CD4-positive, alpha-beta T cell treated with Interleukin-6 for 4 hours (primary cell): Measurements from ENCODE around the gene PLEKHH2.
"Not testable (repeated sequence)": the region's sequence is repeated elsewhere in the genome, so short reads cannot be mapped to it uniquely, and the experiment has no call there.

Experiments used
- DNase-seq: peaks from one replicate; pipeline ENCODE4 v3.0.0-alpha.2; 2020; ENCODE audit warnings: mixed read lengths

The PLEKHH2 gene

DNA sequence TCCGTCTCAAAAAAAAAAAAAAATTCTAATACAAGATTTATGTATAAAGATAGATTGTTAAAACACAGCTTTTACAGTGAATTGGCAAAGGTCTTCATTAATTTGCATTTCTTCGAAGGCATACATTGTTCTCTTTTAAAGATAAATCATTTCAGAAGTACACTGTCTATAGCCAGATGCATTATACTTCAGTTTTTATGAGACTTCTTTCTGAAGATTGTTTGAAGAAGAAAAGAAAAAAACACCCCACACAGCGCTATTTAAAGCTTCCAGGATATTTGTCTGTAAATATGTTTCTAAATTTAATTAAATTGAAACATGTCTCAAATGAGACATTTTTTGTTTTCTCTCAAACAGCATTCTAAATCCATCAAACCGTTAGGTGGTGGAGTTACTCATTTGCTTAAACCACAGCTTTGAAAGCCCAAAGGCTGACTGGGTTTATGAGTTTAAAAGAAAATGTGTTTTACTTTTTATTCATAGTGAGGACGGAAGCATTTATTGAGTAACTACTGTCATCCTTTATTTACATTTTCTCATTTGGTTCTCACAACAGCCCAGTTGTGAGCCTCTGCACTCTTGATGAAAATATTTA lies 81.6 kb downstream of the PLEKHH2 start:
- no peak for DNase-seq

- DNase-seq = no peak
Measured at GRCh38 chr2:43724728-43725526, 87.9 kb downstream of the PLEKHH2 start.

GRCh38 chr2:43725711-43726246 lies 88.7 kb downstream of the PLEKHH2 start:
- DNase-seq = no peak

DNA sequence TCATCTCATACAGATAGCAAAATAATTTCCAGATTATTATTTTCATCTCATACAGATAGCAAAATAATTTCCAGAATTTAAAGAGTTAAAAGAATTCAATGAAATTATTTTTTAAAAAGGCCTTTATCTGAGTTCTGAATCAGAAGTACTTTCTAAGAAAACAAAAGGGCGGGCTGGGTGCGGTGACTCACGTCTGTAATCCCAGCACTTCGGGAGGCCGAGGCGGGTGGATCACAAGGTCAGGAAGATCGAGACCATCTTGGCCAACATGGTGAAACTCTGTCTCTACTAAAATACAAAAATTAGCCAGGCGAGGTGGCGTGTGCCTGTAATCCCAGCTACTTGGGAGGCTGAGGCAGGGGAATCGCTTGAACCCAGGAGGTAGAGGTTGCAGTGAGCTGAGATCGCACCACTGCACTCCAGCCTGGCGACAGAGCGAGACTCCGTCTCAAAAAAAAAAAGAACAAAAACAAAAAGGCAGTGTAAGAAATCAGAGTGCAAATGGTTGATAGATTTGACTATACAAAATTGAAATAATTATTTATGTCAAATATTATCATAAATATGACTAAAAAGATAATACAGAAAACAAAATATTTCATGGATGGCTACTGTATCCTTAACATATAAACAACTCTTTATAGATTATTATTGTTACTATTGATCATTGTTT lies 90.0 kb downstream of the PLEKHH2 start:
- DNase-seq = not testable (repeated sequence)

- DNase-seq = no peak
Measured at GRCh38 chr2:43727634-43728014, 90.6 kb downstream of the PLEKHH2 start.

GRCh38 chr2:43729491-43730174 lies 92.6 kb downstream of the PLEKHH2 start:
- DNase-seq = no peak

GRCh38 chr2:43731211-43731610 lies 94.2 kb downstream of the PLEKHH2 start:
- no peak for DNase-seq

GRCh38 chr2:43736637-43737036 lies 99.6 kb downstream of the PLEKHH2 start:
- no peak for DNase-seq

- DNase-seq = no peak
Measured at GRCh38 chr2:43737097-43737854, 100.2 kb downstream of the PLEKHH2 start.

DNA sequence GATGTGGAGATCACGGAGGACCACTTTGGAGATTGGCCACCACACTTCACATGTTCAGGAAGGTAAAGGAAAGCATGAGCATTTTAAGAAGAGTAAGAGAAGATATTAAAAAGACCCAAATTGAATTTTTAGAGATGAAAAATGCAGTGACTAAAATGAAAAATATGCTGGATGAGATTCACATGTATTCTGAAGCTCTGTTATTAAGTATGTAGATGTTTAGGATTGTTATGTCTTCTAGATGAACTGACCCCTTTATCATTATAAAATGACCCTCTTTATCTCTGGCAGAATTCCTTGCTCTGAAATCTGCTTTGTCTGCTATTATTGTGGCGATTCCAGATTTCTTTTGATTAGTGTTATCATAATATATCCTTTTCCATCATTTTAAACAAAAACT lies 100.8 kb downstream of the PLEKHH2 start:
- DNase-seq = no peak

DNA sequence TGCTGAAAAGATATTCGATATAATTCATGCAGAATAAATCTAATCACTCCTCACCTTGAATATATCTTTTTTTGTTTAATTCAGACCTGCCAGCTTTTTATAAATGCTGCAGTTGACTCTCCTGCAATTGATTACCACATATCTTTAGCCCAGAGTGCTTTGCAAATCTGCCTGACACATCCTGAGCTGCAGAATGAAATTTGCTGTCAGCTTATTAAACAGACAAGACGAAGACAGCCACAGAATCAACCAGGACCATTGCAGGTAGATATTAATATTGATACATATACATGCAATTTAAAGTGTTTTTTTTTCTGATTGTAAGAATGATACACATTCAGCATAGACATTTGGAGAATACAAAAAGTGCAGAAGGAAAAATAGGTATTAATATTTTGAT lies 101.2 kb downstream of the PLEKHH2 start:
- DNase-seq = no peak

DNA sequence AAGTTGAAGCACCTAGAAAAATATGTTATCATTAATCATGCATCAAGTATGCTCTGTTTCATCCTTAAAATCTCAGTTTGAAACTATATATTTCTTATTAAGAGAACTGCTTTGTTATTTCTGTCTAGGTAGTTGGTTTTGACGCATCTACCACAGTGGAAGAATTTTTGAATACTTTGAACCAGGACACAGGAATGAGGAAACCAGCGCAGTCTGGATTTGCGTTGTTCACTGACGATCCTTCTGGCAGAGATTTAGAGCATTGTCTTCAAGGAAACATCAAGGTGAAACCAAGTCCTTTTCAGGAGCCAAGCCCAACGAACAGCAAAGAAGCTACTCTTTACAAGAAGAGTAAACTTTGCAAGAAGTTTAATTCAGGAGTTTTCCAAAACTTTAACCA lies 106.6 kb downstream of the PLEKHH2 start:
- DNase-seq = no peak

DNA sequence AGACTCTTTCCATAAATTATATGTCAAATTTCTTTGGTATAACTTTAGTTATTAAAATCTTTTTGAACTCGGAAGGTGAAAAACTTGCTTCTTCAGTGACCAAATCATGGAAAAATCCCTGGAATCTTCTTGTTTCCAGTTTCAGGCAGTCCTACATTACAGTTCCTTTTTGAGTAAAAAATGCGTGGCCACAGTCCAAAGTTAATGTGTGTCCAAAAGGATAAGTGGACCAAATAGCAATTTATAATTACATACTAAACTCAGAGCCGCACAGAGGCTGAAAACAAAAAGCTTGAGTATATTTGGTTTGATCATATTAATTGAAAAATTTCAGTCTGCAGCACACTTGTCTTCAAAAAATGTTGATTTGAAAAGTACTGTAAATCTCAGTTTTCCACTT lies 108.4 kb downstream of the PLEKHH2 start:
- DNase-seq = no peak

DNA sequence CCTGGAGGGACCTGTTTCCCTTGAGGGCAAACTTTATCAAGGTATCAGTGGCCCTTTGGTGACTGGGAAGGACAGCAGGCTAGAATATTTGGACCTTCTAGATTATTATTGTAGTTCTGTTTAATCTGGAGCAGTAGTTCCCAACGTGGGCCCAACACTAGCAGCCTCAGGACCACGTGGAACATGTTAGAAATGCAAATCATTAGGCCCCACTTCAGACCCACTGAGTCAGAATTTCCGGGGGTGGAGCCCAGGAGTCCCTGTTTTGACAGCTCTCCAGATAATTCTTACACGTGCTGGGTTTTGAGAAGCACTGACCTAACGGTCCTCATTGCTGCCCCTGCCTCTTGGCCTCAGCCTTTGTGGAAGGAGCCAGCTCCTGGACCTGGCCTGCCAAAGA lies 111.3 kb downstream of the PLEKHH2 start:
- DNase-seq = no peak

GRCh38 chr2:43749583-43749982 lies 112.5 kb downstream of the PLEKHH2 start:
- no peak for DNase-seq

DNA sequence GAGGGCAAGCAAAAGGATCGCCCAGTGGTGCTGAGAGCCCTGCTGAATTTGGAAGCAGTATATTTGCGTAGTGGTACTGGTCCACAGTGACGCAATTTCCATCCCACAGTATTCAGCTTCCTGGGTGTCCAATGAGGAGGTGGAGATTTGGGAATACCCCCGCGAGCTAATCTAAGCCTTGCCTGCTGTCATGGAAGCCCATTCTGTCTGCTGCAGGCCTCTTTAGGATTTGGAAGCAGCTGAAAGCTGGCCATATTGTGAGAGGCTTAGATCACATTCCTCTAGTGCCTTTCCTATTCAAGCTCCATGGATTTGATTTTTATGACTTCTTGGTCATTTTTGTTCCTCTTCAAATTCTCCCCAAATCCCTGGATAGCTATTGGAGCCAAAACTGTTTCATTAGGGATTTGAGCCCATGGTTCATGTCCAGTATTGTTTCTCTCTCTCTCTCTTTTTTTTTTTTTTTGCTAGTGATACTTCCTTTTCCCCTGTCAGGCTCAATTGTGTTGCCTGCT lies 114.5 kb downstream of the PLEKHH2 start:
- DNase-seq = no peak

- no peak for DNase-seq
Measured at GRCh38 chr2:43752302-43752701, 115.2 kb downstream of the PLEKHH2 start.

DNA sequence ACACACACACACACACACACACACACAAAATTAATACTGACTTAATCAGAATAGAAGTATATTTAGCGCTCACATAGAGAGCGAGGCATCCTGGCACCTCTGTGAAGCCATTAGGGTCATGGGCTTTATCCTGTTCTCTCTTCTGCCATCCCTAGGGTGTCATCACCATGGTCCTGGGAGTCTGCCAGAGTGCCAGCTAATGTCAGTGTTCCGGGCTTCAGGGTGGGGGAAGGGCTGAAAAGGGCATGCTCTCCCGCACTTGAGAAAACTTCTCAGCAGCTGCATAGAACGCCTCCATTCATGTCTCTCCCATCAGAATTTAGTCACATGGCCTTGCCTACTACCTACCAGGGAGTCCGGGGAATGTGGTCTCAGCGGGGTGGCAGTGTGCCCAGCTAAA lies 117.1 kb downstream of the PLEKHH2 start:
- DNase-seq = no peak

DNA sequence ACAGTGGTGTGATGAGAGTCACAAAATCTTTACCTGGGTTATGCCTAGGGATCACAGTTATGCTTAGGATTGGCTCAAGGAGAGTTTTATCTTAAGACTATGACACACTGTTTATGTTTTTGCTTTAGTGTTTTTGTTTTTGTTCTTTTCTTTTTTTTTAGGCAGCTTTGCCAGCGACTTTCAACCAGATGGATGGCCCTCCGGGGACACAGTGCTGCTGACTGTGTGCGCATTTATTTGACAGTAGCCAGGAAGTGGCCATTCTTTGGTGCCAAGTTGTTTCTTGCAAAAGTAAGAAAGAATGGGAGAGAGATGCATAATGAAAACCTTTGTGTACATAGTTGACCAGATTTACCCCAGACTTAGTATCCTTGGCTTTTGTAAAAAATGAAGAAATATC lies 121.7 kb downstream of the PLEKHH2 start:
- DNase-seq = no peak

DNA sequence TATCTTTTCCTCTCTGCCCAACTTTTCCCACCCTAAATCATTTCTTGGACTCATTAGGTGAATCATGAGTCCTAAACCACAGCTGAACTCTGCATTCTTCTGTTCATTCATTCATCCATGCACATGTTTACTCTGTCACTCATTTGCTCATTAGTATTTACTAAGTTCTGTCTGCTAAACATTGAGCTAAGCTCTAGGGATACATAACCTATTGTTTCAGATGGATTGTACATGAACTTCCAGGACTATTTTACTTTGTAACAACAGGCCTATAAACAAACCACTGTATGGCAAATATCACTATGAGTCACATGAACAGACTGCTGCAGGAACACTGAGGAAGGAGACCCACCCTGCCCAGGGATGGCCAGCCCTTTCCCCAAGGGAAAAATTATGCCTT lies 122.1 kb downstream of the PLEKHH2 start:
- no peak for DNase-seq

DNA sequence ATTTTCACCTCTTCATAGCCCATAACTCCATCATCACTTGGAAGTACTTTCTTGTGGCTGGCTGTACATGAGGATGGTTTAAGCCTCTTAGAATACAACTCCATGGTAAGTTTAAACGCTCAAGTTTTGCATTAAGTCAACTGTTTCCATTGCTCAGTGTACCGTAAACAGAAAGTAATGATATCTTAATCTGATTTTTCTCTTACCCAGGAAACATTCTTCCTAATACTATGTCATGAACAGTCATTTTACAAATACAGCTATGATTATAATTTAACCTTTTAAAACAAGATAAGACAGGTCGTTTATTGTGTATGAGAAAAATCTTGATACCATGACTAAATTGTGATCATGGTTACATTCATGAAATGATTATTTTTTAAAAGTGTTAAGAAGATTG lies 125.2 kb downstream of the PLEKHH2 start:
- no peak for DNase-seq

DNA sequence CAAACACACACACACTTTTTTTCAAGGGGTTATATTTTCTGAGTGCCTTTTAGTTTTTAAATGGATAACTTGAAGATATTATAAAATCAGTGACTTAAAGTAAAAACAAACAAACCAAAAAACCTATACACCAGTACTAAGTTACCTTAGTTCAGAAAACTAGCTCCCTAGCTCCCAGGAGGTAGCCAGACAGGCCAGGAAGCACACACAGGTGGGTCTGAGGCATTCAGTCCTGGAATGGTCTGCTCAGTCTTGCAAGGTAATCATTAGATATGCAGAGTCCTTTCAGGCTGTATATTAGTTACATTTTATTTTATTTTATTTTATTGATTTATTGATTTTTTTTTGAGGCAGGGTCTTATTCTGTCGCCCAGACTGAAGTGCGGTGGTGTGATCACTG lies 126.0 kb downstream of the PLEKHH2 start:
- DNase-seq = no peak
